PC-3 (cell line): ENCODE results near the gene COASY. TPM values are rescaled to one million over a fixed set of nuclear protein-coding genes. Genes with fewer than 3 reads are reported as not detected.
A peak's percentile ranks its signal among the peaks of the same experiment; 100 is the strongest.

Experiments
- ATAC-seq: fragments of 200-7000 bp; cut with Tn5 transposase; 2 replicates; pipeline ENCODE4 v1.9.1; 2020; ENCODE audit warnings: mild to moderate bottlenecking, moderate library complexity
- BruUV-seq: library from RNA; stranded (reverse); fragments of 400-500 nt; replicated peaks from 2 replicates; lab custom pipeline; 2021; lab: Mats Ljungman, UMichigan
- CTCF ChIA-PET: fragments of 300-600 bp; sonication (Branson Sonifier 250); formaldehyde crosslinking; loops from one replicate; lab custom pipeline; 2022; ENCODE audit warnings: antibody characterized with exemption; lab: Charles Lee
- POLR2A ChIA-PET: fragments of 300-600 bp; sonication (Branson Sonifier 250); formaldehyde crosslinking; loops from one replicate; lab custom pipeline; 2022; ENCODE audit warnings: antibody characterized with exemption; ENCODE audit not compliant: unreplicated experiment; lab: Charles Lee
- DNase-seq: peaks from one replicate; pipeline ENCODE4 v3.0.0-alpha.2; 2015
- H2AFZ ChIP-seq: fragments of 300-600 bp; sonication (generic); 2 replicates; pipeline ENCODE4 v1.6.0; 2016; ENCODE audit warnings: antibody characterized with exemption, low read length
- H3F3A ChIP-seq: fragments of 300-600 bp; sonication (generic); one replicate; pipeline ENCODE4 v1.6.0; 2017; ENCODE audit warnings: antibody characterized with exemption, low read length, control low read depth, mild to moderate bottlenecking; ENCODE audit not compliant: unreplicated experiment
- H3K27ac ChIP-seq: fragments of 300-600 bp; sonication (generic); 2 replicates; pipeline ENCODE4 v1.5.1; 2016; ENCODE audit warnings: mild to moderate bottlenecking, low read length
- H3K27me3 ChIP-seq: fragments of 300-600 bp; sonication (generic); 2 replicates; pipeline ENCODE4 v1.6.1; 2016; ENCODE audit warnings: low read length, mixed read lengths
- H3K36me3 ChIP-seq: fragments of 300-600 bp; sonication (generic); 2 replicates; pipeline ENCODE4 v1.6.1; 2016; ENCODE audit warnings: low read depth, mixed run types, low read length, mixed read lengths
- H3K4me1 ChIP-seq: fragments of 300-600 bp; sonication (generic); 2 replicates; pipeline ENCODE4 v1.5.1; 2016; ENCODE audit warnings: low read length; ENCODE audit not compliant: insufficient read depth
- H3K4me2 ChIP-seq: fragments of 300-600 bp; sonication (generic); 2 replicates; pipeline ENCODE4 v1.6.0; 2016; ENCODE audit warnings: low read length
- H3K4me3 ChIP-seq: fragments of 300-600 bp; sonication (generic); 2 replicates; pipeline ENCODE4 v1.5.1; 2016; ENCODE audit warnings: mild to moderate bottlenecking, low read length, mixed read lengths
- H3K79me2 ChIP-seq: fragments of 300-600 bp; sonication (generic); 2 replicates; pipeline ENCODE4 v1.6.1; 2017; ENCODE audit warnings: low read length, mixed read lengths
- H3K9ac ChIP-seq: fragments of 300-600 bp; sonication (generic); 2 replicates; pipeline ENCODE4 v1.6.0; 2016; ENCODE audit warnings: mild to moderate bottlenecking, low read length
- H3K9me2 ChIP-seq: fragments of 300-600 bp; sonication (generic); replicated peaks from 2 replicates; pipeline ENCODE4 v1.6.1; 2016; ENCODE audit warnings: mixed run types, low read length, mixed read lengths
- H3K9me3 ChIP-seq: fragments of 300-600 bp; sonication (generic); 2 replicates; pipeline ENCODE4 v1.6.1; 2016; ENCODE audit warnings: low read length, mixed read lengths
- H4K20me1 ChIP-seq: fragments of 300-600 bp; sonication (generic); 2 replicates; pipeline ENCODE4 v1.6.1; 2016; ENCODE audit warnings: low read length, mixed read lengths
- CTCF ChIP-seq: fragments of 300-600 bp; sonication (generic); conservative IDR thresholded peaks from 2 replicates; pipeline ENCODE4 v1.5.1; 2017; ENCODE audit warnings: antibody characterized with exemption, low read depth, mild to moderate bottlenecking, low read length
- EZH2 ChIP-seq: fragments of 300-600 bp; sonication (generic); IDR thresholded peaks from one replicate; pipeline ENCODE4 v1.6.1; 2017; ENCODE audit warnings: antibody characterized with exemption, mild to moderate bottlenecking, low read length; ENCODE audit not compliant: unreplicated experiment
- EZH2phosphoT487 ChIP-seq: fragments of 300-600 bp; sonication (generic); IDR thresholded peaks from 2 replicates; pipeline ENCODE4 v1.6.1; 2018; ENCODE audit warnings: mild to moderate bottlenecking, antibody characterized with exemption, low read length, borderline replicate concordance
- intact Hi-C: fragments of 100-400 bp; cut with micrococcal nuclease; formaldehyde crosslinking; loops from 2 replicates; pipeline ENCODE4 v1.9.0; 2023
- total RNA-seq: library from RNA; depleted of rRNA; stranded (reverse); fragments of >200 nt; gene quantifications from 2 replicates; pipeline ENCODE4 v1.2.3, GENCODE V29; 2014

COASY gene
- total RNA-seq, 1 experiment from 2014 or later: 33.3 TPM

GRCh38 chr17:42603318-42603717 is 41.4 kb downstream of the COASY start:
- H3K9ac ChIP-seq: no peak overlapping the region
- H3K4me2 ChIP-seq: no peak overlapping the region
- no peak overlapping the region for H2AFZ ChIP-seq
- no peaks in the 10 kb centered on the region for H3F3A ChIP-seq
- no peak overlapping the region for H3K4me3 ChIP-seq
- H3K27ac ChIP-seq: no peak overlapping the region
- H3K9me3 ChIP-seq: no peaks in the 10 kb centered on the region
- TF ChIP-seq EZH2phosphoT487 (no peak), CTCF (no peak), EZH2 (no peak)
- DNase-seq (no peak), ATAC-seq (no peak)
- no peaks in the 10 kb centered on the region for H4K20me1 ChIP-seq
- H3K36me3 ChIP-seq: no peaks in the 10 kb centered on the region
- H3K4me1 ChIP-seq: peaks cover 4% of the 10 kb centered on the region; the same call in 1 of the 2 replicates
- H3K79me2 ChIP-seq: peaks cover 61% of the 10 kb centered on the region
- intact Hi-C loops: no loop called here
- POLR2A ChIA-PET: no interaction called here
- no peaks in the 10 kb centered on the region for H3K9me2 ChIP-seq
- no peaks in the 10 kb centered on the region for H3K27me3 ChIP-seq
- no TSS peak for BruUV-seq
- CTCF ChIA-PET: no interaction called here

- Histone ChIP-seq H3K9me3 (no peaks in the 10 kb centered on the region), H3K4me3 (peak overlapping the region; percentile 98), H3K36me3 (no peaks in the 10 kb centered on the region), H3K79me2 (peaks cover 70% of the 10 kb centered on the region), H4K20me1 (no peaks in the 10 kb centered on the region), H3K4me1 (peaks cover 4% of the 10 kb centered on the region; the same call in 1 of the 2 replicates), H3K4me2 (peak overlapping the region; percentile 90), H3K27me3 (no peaks in the 10 kb centered on the region), H3F3A (no peaks in the 10 kb centered on the region), H2AFZ (no peak overlapping the region), H3K9me2 (no peaks in the 10 kb centered on the region), H3K9ac (peak overlapping the region; percentile 92; the same call in 1 of the 2 replicates), H3K27ac (no peak overlapping the region)
- TF ChIP-seq EZH2: no peak
- TF ChIP-seq EZH2phosphoT487: no peak
- TF ChIP-seq CTCF: no peak
- no peak for ATAC-seq
- CTCF ChIA-PET: no interaction called here
- POLR2A ChIA-PET: interaction anchor here (0.5 kb wide), 1 partner anchor 14 kb away, joined by 4 read pairs; no protein-coding TSS in a partner anchor
- no TSS peak for BruUV-seq
- intact Hi-C loops: loop anchor here (5.0 kb wide), 1 partner anchor 70 kb away; the partner anchor contains the start of gene PLEKHH3
- no peak for DNase-seq
Observed at GRCh38 chr17:42607769-42608168, 45.8 kb downstream of the COASY start.
